AML-193 (cell line): Measurements from ENCODE around the gene AGT.

ENCODE experiments used
- DNase-seq, 2 experiments: peaks; one replicate each; lab custom pipeline; 2025; lab: John Stamatoyannopoulos, UW

Gene AGT

GRCh38 chr1:230713915-230714764, at the start of gene AGT:
TSS of gene AGT (minus strand) at chr1:230714122. CDS start at chr1:230710823, 3,299 bp downstream.
- no peak for DNase-seq

GRCh38 chr1:230761443-230762167, 47.7 kb upstream of the AGT start:
- no peak for DNase-seq

GRCh38 chr1:230760360-230760827, 46.5 kb upstream of the AGT start:
- no peak for DNase-seq

GRCh38 chr1:230759369-230760065, 45.6 kb upstream of the AGT start:
- DNase-seq = no peak

- DNase-seq = no peak
These were observed 44.9 kb upstream of the AGT start for GRCh38 chr1:230758709-230759368.

GRCh38 chr1:230757856-230758708, 44.2 kb upstream of the AGT start:
- no peak for DNase-seq

GRCh38 chr1:230754796-230755195, 40.9 kb upstream of the AGT start:
- DNase-seq = no peak

GRCh38 chr1:230753586-230754251, 39.8 kb upstream of the AGT start:
- DNase-seq = no peak

GRCh38 chr1:230753191-230753585, 39.3 kb upstream of the AGT start:
- DNase-seq = no peak

- no peak for DNase-seq
These were observed 38.5 kb upstream of the AGT start for GRCh38 chr1:230752407-230752806.

GRCh38 chr1:230750986-230751625, 37.2 kb upstream of the AGT start:
- DNase-seq = no peak

GRCh38 chr1:230750576-230750975, 36.7 kb upstream of the AGT start:
- no peak for DNase-seq

GRCh38 chr1:230749635-230750034, 35.7 kb upstream of the AGT start:
- no peak for DNase-seq

GRCh38 chr1:230749150-230749549, 35.2 kb upstream of the AGT start:
- no peak for DNase-seq

GRCh38 chr1:230747890-230748800, 34.2 kb upstream of the AGT start:
- no peak for DNase-seq

- DNase-seq = no peak
These were observed 33.3 kb upstream of the AGT start, which contains the start of gene CAPN9 for GRCh38 chr1:230747127-230747730. TSS of gene CAPN9 (plus strand) at chr1:230747388. CDS start at chr1:230747497, 109 bp downstream.

- no peak for DNase-seq
These were observed 32.7 kb upstream of the AGT start for GRCh38 chr1:230746617-230747016.

- DNase-seq = no peak
These were observed 31.1 kb upstream of the AGT start for GRCh38 chr1:230745071-230745470.
